Measurements from ENCODE around the gene APCDD1L. TPM values are rescaled to one million over a fixed set of nuclear protein-coding genes. Genes with fewer than 3 reads are reported as not detected.

APCDD1L gene
- polyA plus RNA-seq, 1 donor from 2014 or later, result not detected

GRCh38 chr20:58441723-58442122 is 73.5 kb downstream of the APCDD1L start:
- H3K27me3 ChIP-seq (ENCODE audit: insufficient read depth, low read depth, low read length), result no peaks in the 10 kb centered on the region
- TF ChIP-seq EP300 (conservative IDR thresholded peaks at IDR 0.05; ENCODE audit: poor library complexity, severe bottlenecking) (no peak), CTCF (IDR thresholded peaks at IDR 0.05; ENCODE audit: poor library complexity, severe bottlenecking) (no peak), EZH2 (IDR thresholded peaks at IDR 0.05; ENCODE audit: borderline replicate concordance, insufficient read depth, low read length, poor library complexity, severe bottlenecking) (no peak)
- H4K20me1 ChIP-seq (ENCODE audit: insufficient read depth), result no peaks in the 10 kb centered on the region
- no peak overlapping the region for H3K27ac ChIP-seq (ENCODE audit: low read length)
- H3K9me3 ChIP-seq (ENCODE audit: low read length), result no peaks in the 10 kb centered on the region
- peaks cover 5% of the 10 kb centered on the region for H3K79me2 ChIP-seq (replicated peaks; ENCODE audit: insufficient read depth, low read length)
- no peak overlapping the region for H3K9ac ChIP-seq (ENCODE audit: low read length)
- no peak overlapping the region for H2AFZ ChIP-seq (ENCODE audit: low read depth, low read length)
- peaks cover 4% of the 10 kb centered on the region for H3K36me3 ChIP-seq (ENCODE audit: insufficient read depth, low read length)
- no peaks in the 10 kb centered on the region for H3K9me2 ChIP-seq (ENCODE audit: insufficient read depth, low read length)
- no peak overlapping the region for H3K4me2 ChIP-seq (ENCODE audit: low read length)
- no peaks in the 10 kb centered on the region for H3F3A ChIP-seq (ENCODE audit: insufficient read depth, low read length, poor library complexity, severe bottlenecking)
- H3K4me3 ChIP-seq (ENCODE audit: low read length), result no peak overlapping the region

- H3K79me2 ChIP-seq (replicated peaks; ENCODE audit: insufficient read depth, low read length), result peaks cover 5% of the 10 kb centered on the region
- no peaks in the 10 kb centered on the region for H3K27me3 ChIP-seq (ENCODE audit: insufficient read depth, low read depth, low read length)
- H3K9me2 ChIP-seq (ENCODE audit: insufficient read depth, low read length), result no peaks in the 10 kb centered on the region
- no peaks in the 10 kb centered on the region for H4K20me1 ChIP-seq (ENCODE audit: insufficient read depth)
- no peak overlapping the region for H3K27ac ChIP-seq (ENCODE audit: low read length)
- TF ChIP-seq EP300 (conservative IDR thresholded peaks at IDR 0.05; ENCODE audit: poor library complexity, severe bottlenecking) (no peak), MXI1 (conservative IDR thresholded peaks at IDR 0.05; ENCODE audit: poor library complexity, severe bottlenecking) (no peak), POLR2AphosphoS5 (IDR thresholded peaks at IDR 0.05) (no peak), CTCF (IDR thresholded peaks at IDR 0.05; ENCODE audit: poor library complexity, severe bottlenecking) (no peak), TAF1 (IDR thresholded peaks at IDR 0.05; ENCODE audit: low read depth) (no peak), REST (IDR thresholded peaks at IDR 0.05; ENCODE audit: borderline replicate concordance) (no peak), EZH2 (IDR thresholded peaks at IDR 0.05; ENCODE audit: borderline replicate concordance, insufficient read depth, low read length, poor library complexity, severe bottlenecking) (no peak), SMC3 (conservative IDR thresholded peaks at IDR 0.05; ENCODE audit: poor library complexity) (no peak)
- no peak overlapping the region for H3K4me2 ChIP-seq (ENCODE audit: low read length)
- H3F3A ChIP-seq (ENCODE audit: insufficient read depth, low read length, poor library complexity, severe bottlenecking), result no peaks in the 10 kb centered on the region
- peaks cover 4% of the 10 kb centered on the region for H3K36me3 ChIP-seq (ENCODE audit: insufficient read depth, low read length)
- H3K9ac ChIP-seq (ENCODE audit: low read length), result no peak overlapping the region
- H3K9me3 ChIP-seq (ENCODE audit: low read length), result no peaks in the 10 kb centered on the region
- H2AFZ ChIP-seq (ENCODE audit: low read depth, low read length), result no peak overlapping the region
- H3K4me3 ChIP-seq (ENCODE audit: low read length), result no peak overlapping the region
Measured at GRCh38 chr20:58440021-58440767, 75.0 kb downstream of the APCDD1L start.

Measured in neural cell (in vitro differentiated cells).